Hematopoietic multipotent progenitor cell treated with erythropoietin and hydrocortisone succinate and interleukin-3 and kit ligand, for 6 days (in vitro differentiated cells): ENCODE measurements around the gene PDHX.
A peak's percentile ranks its signal among the peaks of the same experiment; 100 is the strongest.
"Not testable (repeated sequence)": the region's sequence is repeated elsewhere in the genome, so short reads cannot be mapped to it uniquely, and the experiment has no call there.

ENCODE experiments used
- DNase-seq: peaks from one replicate; pipeline ENCODE4 v3.0.0-alpha.2; 2015

The PDHX gene

DNA sequence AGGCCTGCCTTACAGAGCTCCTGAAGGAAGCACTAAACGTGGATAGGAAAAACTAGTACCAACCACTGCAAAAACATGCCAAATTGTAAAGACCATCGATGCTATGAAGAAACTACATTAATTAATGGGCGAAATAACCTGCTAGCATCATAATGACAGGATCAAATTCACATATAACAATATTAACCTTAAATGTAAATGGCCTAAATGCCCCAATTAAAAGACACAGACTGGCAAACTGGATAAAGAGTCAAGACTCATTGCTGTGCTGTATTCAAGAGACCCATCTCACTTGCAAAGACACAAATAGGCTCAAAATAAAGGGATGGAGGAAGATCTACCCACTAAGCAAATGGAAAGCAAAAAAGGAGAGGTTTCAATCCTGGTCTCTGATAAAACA lies 107.5 kb downstream of the PDHX start:
- DNase-seq = not testable (repeated sequence)

DNA sequence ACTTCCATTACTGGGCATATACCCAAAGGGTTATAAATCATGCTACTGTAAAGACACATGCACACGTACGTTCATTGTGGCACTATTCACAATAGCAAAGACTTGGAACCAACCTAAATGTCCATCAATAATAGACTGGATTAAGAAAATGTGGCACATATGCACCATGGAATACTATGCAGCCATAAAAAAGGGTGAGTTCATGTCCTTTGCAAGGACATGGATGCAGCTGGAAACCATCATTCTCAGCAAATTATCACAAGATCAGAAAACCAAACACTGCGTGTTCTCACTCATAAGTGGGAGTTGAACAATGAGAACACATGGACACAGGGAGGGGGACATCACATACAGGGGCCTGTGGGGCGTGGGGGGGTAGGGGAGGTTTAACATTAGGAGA lies 111.6 kb downstream of the PDHX start:
- not testable (repeated sequence) for DNase-seq

DNA sequence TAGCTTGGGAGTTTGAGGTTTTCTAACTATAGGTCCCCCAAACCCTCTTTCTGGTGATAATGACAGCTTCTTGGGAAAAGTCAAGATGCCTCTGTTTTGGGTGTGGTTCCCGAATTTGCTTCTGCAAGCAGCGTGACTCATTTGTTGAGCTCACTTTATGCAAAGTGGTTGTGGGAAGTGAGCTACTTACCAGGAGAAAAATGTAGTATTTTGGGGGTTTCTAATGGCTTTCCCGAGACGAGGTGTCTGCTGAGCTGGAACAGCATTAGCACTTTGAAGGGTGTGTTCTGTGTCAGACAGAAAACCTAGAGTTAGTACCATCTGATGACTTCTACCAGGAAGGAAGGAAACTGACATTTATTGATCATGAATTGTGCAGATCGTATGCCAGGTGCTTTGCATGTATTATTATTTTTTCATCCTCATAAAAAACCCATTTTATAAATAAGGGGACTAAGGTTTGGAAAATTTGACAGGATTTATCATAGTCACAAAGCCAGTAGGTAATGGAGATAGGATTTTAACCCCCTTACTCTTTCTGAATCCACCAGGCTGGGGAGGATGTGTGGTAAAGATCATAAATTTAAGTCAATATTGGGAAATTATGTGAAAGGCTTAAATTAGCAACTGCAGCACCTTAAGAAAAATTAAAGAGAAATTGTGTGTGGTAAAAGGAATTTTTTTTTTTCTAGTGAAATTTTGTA lies 113.7 kb downstream of the PDHX start:
- DNase-seq = peak; percentile 57

DNA sequence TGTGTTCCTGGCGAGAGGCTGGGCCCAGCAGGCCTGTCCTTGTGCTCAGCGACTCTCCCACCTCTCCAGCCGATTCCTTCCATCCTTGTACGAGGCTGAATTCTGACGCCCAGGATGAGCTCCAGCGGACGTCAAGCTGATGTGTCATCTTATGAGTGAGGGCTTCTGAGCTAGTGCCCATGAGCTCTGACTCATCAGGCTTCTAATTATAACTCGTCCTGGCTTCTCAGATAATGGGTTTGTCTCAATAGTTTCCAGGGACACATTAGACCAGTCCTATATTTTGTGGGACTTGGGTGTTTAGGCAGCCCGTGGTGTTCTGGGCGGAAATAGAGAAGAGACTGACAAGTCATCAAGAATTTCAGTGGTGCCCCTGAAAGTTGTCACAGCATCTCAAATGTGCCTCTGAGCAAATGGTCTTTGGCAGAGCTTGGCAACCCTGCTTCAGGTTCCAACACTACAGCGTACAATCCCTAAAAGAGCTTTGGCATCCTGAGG lies 114.3 kb downstream of the PDHX start:
- peak; percentile 80 for DNase-seq

DNA sequence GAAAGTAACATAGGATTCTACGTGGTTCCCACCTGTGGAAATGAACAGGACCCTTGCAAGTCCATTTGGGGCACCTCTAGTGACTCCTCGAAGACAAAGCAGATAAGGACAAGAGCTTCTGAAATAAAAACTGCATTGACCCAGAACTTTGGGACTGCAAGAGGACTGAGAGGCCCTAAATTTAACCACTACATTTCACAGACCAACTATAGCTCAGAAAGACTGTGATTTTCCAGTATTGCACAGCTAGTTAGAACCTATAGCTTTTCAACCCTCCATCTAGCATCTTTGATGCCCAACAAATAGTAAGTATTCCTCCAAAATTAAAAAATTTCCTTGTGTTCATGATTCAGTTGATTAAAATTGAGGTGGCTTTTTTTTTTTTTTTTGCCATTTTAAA lies 114.9 kb downstream of the PDHX start:
- no peak for DNase-seq

DNA sequence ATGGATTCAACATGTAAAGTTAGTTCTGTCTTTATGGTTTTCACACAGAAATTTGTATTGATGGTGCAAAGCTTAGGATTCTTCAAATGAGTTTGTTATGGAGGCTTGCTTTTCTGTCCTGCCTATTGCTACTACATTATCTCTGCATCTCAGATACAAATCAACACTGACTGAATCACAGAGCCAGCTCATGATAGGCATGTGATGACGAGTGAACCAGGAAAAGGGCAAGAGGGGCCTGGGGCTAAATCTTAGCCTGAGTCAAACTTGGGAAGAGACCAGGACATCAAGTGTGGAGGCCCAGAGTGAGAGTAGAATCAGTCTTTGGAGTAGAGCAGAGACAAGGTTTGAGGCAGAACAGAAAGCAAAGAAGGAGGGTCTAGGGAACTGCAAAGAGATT lies 115.4 kb downstream of the PDHX start:
- DNase-seq = no peak

DNA sequence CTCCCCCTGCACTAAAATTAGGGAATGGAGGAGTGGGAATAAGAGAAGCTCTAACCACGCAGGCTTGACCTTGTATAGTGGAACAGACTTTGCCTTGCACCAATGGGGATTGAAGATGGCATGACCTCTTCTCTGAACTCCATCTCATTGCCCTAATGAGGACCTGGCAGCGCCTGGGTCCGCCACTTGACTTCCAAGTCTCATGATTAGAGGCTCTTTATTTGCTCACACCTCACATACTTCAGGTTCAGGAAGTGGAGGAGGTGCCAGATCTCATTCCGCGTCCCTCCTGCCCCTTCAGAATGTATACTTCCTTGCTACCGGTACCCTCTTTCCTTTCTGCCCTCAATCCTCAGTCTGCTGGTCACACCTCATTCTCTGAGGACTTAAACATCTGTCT lies 116.6 kb downstream of the PDHX start:
- DNase-seq = no peak

DNA sequence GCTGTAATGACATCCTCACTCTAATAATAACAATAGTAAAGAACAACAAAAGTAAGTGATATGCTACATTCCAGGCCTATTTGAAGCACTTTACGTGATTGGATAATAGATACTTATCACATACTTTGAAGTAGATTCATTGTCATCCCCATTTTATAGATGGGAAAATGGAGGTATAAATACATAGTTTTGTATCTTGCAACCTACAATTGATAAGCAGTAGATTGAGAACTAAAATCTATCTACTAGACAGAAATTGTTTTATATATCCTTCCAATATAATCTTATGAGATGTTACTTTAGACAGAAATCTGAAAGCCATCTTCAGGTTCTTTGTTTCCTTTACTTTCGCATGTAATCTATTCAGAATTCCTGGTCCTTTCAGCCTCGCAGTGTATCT lies 118.0 kb downstream of the PDHX start:
- no peak for DNase-seq

DNA sequence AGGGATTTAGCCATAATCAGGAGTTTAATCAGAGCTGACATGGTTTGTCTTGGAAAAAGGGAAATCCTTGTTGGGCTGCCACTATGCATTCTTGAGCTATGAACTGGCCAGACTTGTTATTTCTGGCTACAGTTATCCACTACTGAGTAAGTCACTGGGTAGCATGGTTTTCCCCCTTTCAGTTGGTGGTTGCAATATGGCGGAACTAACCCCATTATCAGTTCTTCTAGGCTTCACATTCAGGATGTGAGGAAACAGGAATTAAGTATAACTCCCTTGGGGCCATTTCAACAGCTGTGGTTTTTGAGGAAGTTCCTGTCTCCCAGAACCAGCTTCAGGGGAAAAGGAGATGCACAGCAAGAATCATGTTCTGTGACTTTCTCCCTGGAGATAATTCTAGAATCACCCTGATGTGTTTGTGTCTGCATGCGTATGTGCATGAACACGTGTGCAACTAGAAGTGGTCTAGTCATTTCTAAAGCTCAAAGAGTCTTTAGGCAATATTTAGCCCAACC lies 119.5 kb downstream of the PDHX start:
- DNase-seq = peak; percentile 60

DNA sequence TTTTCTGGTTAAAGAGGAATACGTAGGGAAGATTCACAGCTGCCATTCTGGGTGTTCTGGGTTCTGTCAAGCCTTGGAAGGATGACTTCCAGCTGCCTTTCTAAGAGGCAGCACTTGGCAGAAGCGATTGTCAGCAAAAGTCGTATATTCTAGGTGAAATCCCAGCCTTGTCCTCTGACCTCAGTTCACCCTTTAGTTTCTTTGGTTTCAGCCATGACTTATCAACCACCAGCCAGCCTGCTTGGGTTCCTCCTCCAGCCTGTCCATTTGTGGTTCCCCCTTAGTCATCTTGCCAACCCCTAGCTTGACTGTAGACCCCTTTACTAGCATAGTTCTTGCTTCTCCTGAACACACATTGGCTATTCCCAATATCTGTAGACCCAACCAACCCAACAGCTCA lies 120.2 kb downstream of the PDHX start:
- DNase-seq = peak; percentile 36

DNA sequence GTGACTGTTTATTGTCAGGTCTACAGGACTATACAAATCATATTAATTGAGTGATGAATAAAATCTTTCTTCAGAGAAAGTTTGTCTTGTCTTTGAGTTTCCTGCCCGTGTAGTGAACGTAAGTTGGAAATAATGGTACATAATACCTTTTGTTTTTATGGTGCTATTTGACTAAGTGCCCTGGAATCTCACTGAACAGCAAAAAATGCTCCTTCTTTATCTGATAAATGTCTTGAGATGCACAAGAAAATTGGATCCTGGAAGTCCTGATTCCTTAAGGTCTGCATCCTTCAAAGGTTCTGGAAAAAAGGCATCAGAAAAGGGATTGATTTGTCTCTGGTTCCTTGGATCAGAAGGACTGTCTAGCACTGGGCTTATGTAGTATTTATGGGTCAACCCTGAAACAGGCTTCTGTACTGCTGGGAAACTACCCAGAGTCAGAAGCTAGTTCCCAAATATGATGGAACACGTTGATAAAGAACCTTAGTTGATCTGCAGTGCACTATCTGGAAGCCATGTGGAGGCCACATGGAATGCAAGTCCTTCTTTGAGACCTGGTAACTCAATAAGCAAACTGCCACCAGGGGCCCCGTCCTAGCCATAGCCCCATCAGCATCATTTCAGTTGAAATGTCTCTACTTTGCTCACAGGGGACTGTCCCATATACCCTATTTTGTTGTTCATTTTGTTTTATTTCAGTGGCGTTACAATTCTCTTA lies 122.0 kb downstream of the PDHX start:
- DNase-seq = no peak

DNA sequence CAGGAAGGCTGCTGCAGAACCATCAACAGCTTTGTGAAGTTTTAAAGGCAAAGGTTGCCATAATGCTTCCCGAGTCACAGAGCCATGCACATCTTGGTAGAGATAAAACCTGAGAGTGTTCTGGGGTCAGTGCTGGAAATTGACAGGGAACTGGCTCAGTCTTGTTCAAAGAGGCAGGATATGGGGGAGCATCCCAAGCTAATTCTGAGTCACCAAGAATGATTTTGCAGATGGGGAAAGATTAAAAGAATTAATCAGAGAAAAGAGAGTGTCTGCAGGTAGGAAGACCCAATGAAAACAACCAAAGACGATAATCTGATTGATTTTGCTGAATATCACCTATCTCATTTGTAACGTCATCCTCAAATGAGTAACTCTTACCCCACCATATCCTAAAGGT lies 122.7 kb downstream of the PDHX start:
- no peak for DNase-seq

DNA sequence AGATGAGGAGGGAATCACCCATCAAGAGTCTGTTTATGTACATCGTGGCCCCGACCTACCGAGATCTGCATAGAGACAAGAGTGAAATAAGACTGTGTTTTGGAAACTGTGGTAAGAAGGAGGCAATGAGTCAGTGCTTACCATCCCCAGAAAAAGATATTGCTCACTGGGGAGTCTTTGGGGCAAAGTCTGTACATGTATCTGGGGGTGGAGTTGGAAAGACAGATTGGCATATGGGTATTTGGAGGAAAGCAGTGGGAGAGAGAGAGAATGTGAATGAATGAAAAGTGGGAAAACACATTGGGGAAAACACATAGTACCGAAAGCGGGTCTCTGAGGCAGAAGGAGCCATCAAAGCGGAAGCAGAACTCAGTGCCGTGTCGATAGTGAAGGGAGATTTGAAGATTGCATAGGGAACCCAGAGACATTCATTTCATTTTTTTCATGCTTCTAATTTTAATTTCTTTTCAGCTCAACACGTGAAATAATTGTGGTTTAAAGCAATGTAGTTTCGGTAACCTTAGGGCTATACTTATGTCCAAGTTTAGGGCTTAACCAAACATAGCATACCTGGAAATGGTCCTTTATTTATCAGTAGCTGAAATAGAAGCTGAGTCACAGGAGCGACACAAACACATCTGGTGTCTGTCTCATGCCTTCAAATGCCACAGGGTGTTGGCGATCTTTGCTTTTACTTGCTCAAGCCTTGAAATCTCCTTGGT lies 124.0 kb downstream of the PDHX start:
- DNase-seq = peak; percentile 42

DNA sequence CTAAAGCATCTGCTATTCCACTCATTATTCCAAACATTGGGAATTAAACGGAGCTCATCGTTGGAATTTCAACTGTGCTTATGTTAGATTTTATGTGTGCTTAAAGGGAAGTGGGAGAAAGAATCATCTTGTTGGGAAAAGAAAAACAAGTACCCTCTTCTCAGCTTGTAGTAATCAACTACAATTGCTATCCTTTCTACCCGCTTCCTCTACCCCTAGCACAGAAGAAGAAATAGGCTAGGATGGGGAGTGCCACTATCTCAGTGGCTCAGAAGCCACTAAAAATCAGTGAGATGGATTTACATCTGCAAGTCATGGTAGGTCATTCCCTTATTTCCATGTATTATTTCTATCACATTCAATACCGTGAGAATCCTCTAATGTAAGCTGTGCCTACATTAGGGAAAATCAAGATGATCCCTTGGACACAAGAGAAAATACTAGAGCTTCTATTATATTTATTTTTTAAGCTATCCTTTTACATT lies 124.7 kb downstream of the PDHX start:
- no peak for DNase-seq

DNA sequence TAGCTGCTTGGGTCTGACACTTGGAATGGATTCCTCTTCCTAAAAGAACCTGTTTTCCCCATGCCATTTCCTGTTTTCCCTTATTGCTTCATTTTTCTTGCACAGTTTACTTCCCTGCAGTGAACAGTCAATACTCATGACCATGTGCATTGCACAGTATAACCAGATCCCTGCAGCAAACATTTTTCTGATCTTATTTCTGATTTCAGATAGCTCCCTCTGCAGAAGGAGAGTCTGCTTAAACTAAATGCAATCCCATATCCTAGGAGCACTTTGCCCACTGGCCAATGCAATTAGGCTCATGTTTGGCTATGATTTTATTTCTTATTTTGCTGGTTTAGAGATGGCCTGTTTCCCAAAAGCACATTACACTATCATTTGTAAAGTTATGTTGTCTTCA lies 125.8 kb downstream of the PDHX start:
- DNase-seq = no peak

DNA sequence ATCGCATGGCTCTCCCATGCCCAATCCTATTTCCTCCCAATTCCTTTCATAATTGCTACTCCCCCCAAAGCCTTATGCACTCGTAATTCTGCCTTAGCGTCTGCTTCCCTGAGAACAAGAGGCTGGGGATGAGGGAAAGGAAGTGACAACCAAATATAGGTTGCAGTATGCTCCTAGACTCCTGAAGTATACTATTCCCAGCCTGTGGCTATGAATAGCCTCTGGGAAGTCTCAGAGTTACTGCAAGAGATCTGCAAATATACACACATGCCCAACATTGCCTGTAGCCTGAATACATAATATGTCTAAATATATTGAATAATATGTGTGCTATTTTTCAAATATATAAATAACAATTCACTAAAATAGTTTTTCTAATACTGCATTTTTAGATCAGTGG lies 126.5 kb downstream of the PDHX start:
- no peak for DNase-seq

DNA sequence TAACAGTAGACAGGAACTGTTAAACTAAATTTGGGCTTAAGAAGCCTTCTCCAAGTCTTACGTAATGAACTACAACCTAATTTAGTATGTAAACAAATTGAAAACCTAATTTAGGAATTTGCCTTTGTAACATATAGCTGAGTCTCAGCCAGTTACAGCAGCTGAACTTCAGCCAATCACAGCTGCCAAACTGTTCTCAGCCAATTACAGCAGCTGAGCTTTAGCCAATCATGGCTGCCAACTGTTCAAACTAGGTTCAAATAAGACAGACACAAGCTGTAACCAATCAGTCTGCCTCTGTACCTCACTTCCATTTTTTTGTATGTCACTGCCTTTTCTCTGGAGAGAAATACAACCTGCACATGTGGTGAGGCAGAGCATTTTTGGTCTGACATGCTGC lies 127.5 kb downstream of the PDHX start:
- DNase-seq = no peak

DNA sequence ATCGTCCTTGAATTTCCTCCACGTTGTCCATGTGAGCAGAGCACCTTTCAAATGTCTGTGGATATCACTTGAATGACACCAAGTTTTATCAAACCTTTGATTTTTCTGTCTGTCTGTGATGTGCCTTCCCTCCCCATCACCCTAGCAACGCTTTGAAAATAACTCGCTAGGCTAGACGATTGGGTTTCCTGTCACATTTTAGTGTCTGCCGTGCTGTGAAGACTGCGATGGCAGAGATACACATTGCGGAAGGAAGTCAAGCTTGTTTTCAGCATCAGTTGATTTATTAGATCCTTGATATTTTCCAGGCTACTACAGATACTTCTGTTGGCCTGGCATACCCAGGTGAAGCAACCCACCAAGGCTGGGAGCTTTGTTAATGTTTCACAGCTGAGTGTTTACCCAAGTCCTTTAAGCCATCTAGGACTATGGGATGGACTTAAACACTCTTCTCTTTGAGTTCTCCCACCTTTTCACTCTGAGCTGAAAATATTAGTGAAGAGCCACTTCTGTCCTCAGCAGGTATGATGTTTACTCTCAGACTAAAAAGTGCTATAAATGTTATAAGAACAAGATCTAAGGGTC lies 128.9 kb downstream of the PDHX start:
- DNase-seq = peak; percentile 74
